Measurements from ENCODE around the gene HPN. TPM values are rescaled to one million over a fixed set of nuclear protein-coding genes. Genes with fewer than 3 reads are reported as not detected.
"Not testable (repeated sequence)": the region's sequence is repeated elsewhere in the genome, so short reads cannot be mapped to it uniquely, and the experiment has no call there.

The HPN gene
- total RNA-seq (2014; rRNA removed): 0.11 TPM in 1 of 2 replicates, not detected in the other
- not detected for polyA plus RNA-seq (2012)

DNA sequence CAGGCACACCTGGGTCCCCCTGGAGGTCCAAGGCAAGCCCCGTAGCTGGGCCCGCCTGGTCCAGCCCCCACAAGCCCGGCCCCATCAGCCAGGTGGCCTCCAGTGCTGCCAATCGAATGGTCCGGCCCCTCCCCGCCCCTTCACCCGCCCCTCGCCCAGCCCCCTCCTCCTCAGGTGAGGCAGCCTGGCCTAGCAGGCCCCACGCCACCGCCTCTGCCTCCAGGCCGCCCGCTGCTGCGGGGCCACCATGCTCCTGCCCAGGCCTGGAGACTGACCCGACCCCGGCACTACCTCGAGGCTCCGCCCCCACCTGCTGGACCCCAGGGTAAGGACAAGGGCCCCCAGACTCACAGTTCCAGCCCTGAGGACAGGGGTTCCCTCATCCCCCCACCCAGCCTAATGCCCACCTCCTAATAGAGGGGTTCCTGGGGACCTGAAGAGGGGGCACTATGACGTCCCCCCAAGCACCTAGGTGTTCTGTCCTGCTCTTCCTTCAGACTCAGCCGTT is at the start of gene HPN:
Gene HPN, plus strand, starts transcription at position 174 of the 508 bp plus-strand sequence. CDS start 786 bp downstream, outside the sequence.
- DNase-seq (ENCODE audit: low read depth): no peak

DNA sequence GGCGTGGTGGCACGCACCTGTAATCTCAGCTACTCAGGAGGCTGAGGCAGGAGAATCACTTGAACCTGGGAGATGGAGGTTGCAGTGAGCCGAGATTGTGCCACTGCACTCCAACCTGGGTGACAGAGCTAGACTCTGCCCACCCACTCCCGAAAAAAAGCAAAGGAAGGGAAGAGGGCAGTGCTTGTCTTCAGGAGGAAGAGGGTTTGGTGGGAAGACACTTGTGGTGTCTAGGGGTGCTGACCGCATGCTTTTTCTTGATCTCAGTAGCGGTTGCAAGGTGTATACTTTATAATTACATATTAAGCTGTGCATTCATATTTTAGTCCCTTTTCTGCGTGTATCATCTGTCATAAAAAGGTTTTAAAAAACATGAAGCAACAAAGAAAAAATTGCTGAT is 48.9 kb upstream of the HPN start:
- not testable (repeated sequence) for DNase-seq (ENCODE audit: low read depth)

DNA sequence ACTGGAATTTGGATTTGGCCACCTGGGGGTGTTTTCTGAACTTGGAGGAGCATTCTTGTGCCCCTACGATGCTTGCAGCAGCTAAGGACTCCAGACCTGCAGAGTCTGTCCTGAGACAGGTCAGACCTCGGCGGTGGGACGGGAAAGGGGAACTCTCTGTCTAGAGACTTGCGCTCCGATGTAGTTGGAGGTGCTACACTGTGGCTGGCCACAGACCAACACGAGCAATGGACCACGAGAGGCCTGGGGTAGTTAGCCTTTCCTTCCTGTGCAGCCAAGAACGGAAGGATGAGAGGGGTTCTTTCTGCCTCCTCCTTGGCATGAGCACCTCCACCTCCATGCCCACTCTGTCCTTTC is 47.3 kb upstream of the HPN start:
- DNase-seq (ENCODE audit: low read depth): no peak

DNA sequence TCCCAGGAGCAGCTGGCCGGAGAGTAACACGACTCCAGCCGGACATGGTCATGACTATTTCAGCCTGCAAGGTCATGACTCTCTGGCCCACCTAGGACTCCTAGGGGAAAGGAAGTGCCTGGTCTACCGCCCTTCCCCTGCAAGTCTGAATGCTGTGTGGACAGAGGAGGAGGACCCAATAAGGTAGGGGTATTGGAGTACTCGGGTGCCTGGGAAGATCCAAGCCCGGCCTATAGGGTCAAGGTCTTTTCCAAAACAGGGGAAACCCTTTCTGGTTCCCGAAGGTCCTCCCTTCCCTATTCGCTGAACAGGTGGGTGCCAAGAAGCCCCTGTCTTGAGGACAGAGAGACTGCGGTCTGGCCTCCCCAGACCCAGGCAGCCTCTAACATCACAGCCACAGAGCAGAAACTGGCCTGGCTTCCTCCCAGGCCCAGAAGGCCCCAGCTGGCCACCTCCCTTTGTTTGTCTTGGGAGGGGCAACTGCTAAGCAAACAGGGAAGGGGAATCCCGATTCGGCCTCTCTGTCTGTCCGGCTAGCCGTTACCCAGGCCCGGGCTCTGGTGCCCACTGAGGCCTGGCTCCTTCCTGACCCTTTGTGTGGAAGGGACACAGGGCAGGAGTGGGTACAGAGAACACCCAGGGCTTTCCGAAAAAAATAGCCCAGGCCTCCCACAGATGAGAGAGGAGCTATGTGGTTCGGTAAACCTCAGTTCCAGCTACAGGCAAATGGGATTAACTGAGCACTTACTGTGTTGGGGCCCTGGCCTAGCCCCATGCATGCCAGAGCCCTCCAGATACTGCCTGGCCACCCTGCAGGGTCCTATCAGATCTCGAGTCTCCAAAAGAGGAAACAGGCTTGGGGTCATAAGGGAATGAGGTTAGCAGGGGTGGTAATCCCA is 46.6 kb upstream of the HPN start:
- no peak for DNase-seq (ENCODE audit: low read depth)

DNA sequence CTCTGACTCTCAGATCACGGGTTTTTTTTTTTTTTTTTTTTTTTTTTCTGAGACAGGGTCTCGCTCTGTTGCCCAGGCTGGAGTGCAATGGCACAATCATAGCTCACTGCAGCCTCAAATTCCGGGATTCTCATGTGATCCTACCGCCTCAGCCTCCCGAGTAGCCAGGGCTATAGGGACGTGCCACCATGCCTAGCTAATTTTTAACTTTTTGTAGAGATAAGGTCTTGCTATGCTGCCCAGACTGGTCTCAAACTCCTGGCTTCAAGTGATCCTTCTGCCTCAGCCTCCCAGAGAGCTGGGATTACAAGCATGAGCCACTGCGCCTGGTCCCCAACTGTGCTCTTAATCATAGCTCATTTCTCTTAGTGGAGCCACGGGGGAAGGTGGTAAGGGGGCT is 46.0 kb upstream of the HPN start:
- no peak for DNase-seq (ENCODE audit: low read depth)

DNA sequence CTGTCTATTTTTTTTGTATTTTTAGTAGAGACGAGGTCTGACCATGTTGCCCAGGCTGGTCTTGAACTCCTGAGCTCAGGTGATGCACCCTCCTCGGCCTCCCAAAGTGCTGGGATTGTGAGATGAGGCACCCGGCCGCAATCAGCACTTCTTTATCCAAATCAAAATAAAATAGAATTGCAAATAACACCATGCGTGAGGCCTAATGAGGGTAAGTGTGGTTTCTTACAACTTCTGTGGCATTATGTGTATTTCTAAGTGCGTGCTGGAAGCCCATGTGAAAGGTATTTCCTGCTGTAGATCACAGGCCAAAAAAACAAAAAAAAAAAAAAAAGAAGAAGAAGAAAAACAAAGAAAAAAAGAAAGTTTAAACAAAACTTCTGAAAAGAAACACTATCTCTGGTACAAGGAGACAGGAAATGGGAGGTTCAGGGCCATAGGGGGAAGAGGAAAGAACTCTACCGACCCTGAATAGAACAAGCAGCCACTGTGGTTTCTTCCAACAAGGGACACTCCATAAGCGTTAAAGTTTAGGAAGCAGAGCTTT is 44.4 kb upstream of the HPN start:
- DNase-seq (ENCODE audit: low read depth): no peak

DNA sequence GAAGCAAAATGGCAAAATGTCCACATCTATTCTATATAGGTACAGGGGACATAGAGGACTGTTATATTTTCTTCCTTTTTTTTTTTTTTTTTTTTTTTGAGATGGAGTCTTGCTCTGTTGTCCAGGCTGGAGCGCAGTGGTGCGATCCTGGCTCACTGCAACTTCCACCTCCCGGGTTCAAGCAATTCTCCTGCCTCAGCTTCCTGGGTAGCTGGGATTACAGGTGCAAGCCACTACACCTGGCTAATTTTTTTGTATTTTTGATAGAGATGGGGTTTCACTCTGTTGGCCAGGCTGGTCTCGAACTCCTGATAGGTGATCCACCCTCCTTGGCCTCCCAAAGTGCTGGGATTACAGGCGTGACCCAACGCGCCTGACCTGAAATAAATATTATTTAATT is 43.3 kb upstream of the HPN start:
- DNase-seq (ENCODE audit: low read depth): not testable (repeated sequence)

DNA sequence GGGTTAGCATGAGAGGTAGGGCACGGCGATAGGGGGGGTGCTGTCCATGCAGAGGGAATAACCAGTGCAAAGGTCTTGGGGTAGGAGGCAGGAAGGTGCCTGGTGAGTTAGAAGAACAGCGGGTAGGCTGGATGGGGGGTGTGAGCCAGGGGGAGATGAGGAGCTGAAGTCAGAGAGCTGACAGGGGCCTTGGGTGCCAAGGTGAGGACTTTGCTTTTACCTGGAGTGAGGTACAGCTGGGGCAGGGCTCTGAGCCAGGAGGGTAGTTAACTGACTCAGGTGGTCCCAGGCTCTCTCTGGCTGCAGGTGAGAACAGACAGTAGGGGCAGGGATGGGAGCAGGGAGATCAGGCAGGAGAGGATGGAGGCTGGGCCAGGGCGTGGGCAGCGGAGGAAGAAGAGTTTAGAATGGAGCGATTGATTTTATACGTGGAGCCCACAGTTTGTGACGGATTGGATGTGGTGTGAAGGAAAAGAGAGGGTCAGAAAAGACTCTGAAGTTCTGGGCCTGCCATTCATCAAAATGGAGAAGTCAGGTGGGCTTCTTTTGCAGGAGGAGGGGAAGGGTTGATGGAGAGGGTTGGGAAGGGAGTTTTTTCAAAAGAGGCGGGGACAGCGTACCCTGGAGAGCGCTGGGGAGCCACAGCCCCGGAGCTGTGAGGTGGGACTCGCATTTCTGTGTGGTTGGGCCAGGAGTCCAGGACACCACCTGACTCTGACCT is 42.6 kb upstream of the HPN start:
- DNase-seq (ENCODE audit: low read depth): no peak

DNA sequence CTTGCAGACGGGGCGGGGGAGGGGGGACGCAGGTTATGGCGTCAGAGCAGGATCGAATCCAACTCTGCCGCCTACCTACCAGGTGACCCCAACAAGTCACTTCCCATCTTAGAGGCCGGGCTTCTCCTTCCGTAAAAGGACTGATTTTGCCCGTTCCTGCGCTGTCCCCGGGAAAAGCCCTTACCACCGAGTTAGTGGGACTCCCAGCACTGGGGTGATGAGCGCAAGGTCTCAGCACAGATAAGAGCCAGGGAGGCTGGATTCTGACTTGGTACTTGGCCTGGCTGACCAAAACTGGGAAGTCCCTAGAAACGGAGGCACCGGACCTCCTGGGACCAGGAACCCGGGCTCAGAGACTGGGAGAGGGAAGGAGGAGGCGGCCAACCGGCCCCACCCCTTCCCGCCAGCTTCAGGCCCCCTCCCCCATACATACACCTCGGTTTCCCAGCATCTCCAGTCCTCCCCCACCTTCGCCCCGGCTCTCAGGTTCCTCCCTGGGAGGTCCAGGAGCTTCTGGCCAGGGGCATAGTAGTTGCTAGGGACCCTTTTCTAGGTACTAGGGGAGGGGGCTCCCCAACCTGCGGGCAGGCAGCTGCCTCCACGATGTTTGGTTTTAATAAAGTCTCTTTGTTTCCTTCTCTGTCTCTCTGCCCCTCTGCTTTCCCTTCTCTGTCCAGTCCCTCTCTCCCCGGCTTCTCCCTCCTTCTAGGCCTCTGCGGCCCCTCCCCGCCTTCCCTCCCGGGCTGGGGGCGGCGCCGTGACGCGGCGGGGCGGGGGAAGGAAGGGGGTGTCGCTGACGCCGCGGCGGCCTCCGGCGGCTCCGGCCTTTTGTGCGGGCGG is 41.8 kb upstream of the HPN start, which contains the start of gene GRAMD1A:
Gene GRAMD1A, plus strand, starts transcription at position 826 of the 840 bp plus-strand sequence. CDS start 156 bp downstream, outside the sequence.
- peak; percentile 78 for DNase-seq (ENCODE audit: low read depth)

DNA sequence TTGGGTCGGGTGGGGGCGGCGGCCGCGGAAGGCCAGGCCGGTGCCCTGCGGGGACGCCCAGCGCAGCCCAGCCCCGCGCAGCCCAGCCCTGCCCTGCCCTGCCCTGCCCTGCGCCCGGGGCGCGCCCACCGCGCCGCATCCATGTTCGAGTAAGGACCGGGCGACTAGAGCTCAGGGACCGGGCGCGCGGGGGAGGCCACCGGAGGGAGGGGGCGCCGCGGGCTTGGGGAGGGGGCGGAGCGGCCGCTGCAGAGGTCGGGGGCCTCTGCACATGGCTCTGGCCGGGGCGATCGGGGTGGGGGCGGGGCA is 41.2 kb upstream of the HPN start:
- no peak for DNase-seq (ENCODE audit: low read depth)

DNA sequence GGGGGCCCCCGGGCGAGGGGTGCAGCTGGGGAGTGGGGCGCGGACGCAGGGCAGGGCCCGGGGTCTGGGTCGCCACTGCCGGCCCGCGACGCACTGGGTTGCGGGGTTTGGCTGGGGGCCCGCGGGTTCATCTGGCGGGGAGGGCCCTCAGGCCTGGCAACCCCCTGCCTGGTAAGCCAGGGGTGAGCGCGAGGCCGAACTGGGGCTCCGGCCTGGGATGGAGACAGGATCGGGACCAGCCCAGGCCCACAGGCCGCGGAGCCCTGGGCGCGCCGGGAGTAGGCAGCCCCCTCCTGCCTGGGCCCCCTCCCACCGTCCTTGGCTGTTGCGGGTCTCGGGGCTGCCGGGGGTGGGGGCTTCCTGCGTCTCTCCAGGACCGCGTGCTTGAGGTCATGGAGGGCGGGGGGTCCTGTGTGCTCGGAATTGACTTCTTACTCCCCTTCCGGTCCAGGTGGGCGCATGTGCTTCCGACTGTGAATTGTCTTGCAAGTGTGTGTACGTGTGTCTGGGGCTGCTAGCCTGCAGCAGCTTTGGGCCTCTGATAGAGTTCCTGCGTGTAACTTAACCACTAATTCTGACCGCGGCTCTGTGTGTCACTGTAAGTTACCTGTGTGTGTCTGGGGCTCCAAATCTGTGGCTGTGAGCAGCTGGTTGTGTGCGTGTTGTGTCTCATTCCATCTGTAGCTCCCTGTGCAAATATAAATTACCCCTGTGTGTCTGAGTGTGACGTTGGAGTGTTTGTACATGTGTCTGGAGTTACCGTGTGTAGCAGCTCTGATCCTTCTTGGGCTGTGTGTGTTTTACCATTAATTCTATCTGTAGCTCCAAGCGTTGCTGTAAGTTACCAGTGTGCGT is 40.6 kb upstream of the HPN start:
- peak; percentile 31 for DNase-seq (ENCODE audit: low read depth)

DNA sequence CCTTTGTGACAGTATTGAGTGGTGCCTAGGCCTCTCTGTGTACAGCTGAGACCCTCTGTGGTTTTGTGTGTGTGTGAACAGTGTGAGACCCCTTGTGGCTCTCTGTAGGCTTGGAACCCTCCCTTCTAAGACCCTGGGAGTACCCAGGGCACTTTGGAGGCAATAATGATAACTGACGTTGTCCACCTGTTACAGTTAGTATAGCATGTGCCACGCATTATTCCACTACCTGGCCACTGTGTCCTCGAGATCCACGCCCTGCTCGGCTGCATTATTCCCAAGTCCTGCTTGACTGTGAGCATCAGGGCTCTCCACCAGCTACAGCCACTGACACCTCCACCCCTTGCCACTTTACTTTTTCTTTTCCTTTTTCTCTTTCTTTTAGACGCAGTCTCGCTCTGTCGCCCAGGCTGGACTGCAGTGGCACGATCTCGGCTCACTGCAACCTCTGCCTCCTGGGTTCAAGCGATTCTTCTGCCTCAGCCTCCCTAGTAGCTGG is 39.4 kb upstream of the HPN start:
- no peak for DNase-seq (ENCODE audit: low read depth)

DNA sequence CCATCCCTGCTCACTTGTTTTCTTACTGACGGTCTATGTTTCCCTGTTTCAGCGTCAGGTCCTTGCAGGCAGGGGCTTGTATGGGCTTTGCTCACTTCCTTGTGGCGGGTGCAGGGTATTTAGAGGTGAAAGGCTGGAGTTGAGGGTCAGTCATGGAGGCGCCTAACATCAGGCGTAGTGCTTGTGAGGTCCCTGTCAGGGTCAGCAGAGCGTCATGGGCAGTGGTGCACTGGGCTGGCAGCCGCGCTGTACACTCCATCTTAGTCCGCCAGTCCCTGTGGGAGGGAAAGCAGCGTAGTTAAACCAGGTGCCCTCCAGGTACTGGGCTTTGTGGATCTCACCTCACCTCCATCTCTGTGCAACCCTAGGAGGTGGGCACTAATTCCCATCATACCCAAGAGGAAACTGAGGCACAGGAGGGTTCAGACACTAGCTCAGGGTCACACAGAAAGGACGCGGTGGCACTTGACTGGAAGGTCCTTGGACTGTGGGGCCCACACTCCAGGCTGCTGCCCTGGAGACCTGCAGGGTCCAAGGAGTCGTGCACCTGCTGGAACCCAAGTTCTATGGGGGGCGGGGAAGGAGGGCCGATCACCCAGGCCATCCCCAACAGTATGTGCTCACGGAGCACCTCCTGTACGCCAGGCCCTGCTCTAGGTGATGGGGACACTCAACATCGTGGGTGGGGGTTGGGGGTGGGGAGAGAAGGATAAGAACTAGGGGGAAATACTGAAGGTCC is 36.8 kb upstream of the HPN start:
- no peak for DNase-seq (ENCODE audit: low read depth)

DNA sequence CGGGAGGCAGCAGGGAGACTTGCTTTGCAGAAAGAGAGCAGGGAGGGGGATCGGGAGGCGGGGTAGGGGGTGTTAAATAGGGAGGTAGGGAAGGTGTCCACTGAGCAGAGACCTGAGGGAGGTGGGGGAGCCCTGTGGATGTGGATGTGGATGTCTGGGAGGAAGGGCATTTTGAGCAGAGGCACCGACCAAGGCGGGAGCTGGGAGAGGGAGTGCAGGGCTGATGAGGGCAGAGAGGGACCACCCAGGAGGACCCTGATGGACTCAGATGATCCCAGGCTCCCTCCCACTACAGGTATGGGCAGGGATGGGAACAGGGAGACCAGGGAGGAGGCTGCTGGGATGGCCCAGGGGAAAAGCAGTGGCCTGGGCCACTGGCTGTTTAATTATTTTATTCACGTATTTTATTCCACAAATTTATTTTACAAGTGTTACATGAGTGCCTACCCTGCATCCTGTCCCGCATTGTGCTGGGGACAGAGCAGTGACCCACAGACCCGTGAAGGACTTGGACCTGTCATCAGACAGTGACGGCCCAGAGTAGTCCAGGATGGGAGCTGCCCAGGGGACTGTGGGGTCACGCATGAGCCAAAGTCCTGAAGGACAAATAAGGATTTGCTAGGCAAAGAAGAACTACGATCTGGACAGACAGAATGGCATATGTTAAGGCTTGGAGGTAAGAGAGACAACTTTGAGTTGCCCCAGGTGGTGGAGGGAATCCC is 36.1 kb upstream of the HPN start:
- DNase-seq (ENCODE audit: low read depth): no peak

DNA sequence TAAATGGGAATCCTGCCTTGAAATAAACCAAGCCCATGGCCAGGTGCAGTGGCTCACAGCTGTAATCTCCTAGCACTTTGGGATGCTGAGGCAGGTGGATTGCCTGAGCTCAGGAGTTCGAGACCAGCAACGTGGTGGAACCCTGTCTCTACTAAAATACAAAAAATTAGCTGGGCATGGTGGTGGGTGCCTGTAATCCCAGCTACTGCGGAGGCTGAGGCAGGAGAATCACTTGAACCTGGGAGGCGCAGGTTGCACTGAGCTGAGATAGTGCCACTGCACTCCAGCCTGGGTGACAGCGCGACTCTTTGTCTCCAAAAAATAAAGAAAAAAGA is 35.5 kb upstream of the HPN start:
- DNase-seq (ENCODE audit: low read depth): not testable (repeated sequence)

DNA sequence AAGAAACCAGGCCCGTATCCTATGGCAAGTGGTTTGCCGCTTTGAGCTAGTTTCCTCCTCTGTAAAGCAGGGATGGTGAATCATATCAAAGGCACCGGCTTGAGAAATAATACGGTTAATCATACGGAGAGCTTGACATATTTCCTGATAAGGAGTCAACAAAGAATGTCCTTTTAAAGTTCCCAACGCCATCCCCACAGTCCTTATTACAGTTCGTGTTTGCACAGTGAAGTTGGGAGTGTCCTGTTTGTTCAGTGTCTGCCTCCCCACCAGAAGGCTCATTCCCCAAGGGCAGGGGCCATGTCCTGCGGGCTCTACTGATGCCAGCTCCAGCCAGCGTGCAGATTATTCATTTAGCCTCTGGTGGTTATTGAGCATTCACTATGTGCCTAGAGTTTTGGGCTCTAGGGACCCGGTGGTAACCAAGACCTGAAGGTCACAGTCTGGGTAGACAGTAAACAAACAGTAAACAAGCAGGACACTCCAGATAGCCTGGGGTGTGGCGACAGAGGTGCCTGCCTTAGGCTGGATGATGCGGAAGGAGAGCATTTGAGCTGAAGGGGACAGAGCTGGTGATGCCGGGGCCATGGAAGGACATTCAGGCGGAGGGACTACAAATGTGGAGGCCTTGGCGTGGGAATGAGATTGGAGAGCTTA is 35.1 kb upstream of the HPN start:
- peak; percentile 29 for DNase-seq (ENCODE audit: low read depth)

DNA sequence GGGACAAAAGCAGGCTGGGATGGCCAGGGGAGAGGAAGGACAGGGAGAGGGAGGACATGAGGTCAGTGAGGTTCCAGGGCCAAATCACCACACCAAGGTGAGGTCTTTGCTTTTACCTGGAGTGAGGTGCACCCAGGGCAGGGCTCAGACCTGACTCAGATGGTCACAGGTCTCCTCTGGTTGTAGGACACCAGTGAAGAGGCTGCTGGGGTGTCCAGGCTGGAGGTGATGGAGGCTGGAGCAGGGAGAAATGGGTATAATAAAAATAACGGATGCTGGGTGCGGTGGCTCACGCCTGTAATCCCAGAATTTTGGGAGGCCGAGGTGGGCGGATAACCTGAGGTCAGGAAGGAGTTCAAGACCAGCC is 34.5 kb upstream of the HPN start:
- DNase-seq (ENCODE audit: low read depth): no peak

DNA sequence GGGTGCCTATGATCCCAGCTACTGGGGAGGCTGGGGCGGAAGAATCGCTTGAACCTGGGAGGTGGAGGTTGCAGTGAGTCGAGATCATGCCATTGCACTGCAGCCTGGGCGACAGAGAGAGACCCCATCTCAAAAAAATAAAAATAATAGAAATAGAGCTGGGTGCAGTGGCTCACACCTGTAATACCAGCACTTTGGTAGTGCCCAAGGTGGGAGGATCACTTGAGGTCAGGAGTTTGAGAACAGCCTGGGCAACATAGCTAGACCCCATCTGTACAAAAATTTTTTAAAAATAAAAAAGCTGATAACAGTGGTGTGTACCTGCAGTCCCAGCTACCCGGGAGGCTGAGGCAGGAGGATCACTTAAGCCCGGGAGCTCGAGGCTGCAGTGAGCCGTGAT is 34.1 kb upstream of the HPN start:
- not testable (repeated sequence) for DNase-seq (ENCODE audit: low read depth)
